Nephron progenitor cell (in vitro differentiated cells): Measurements from ENCODE around the gene CNEP1R1.

Experiments used
- DNase-seq: peaks from one replicate; pipeline ENCODE4 v3.0.0; 2021
- H3K27ac Mint-ChIP-seq: 2 replicates; pipeline ENCODE4 v1.8.0; 2021; ENCODE audit warnings: mild to moderate bottlenecking, moderate library complexity, mixed read lengths
- H3K27me3 Mint-ChIP-seq: 2 replicates; pipeline ENCODE4 v1.8.0; 2021; ENCODE audit warnings: mild to moderate bottlenecking, low read depth, mixed read lengths; ENCODE audit not compliant: poor library complexity
- H3K36me3 Mint-ChIP-seq: 2 replicates; pipeline ENCODE4 v1.8.0; 2021; ENCODE audit warnings: low read depth, mixed read lengths
- H3K4me1 Mint-ChIP-seq: 2 replicates; pipeline ENCODE4 v1.8.0; 2021; ENCODE audit warnings: mixed read lengths
- H3K4me3 Mint-ChIP-seq: 2 replicates; pipeline ENCODE4 v1.8.0; 2021; ENCODE audit warnings: mild to moderate bottlenecking, moderate library complexity, mixed read lengths
- H3K9me3 Mint-ChIP-seq: 2 replicates; pipeline ENCODE4 v1.8.0; 2021; ENCODE audit warnings: mild to moderate bottlenecking, moderate library complexity, mixed read lengths
- TF ChIP-seq, protein P1 (sequence below): fragments of 200-600 bp; sonication (generic); IDR thresholded peaks from 2 replicates; pipeline ENCODE4 v1.5.0; 2021; ENCODE audit warnings: antibody characterized with exemption

The CNEP1R1 gene

DNA sequence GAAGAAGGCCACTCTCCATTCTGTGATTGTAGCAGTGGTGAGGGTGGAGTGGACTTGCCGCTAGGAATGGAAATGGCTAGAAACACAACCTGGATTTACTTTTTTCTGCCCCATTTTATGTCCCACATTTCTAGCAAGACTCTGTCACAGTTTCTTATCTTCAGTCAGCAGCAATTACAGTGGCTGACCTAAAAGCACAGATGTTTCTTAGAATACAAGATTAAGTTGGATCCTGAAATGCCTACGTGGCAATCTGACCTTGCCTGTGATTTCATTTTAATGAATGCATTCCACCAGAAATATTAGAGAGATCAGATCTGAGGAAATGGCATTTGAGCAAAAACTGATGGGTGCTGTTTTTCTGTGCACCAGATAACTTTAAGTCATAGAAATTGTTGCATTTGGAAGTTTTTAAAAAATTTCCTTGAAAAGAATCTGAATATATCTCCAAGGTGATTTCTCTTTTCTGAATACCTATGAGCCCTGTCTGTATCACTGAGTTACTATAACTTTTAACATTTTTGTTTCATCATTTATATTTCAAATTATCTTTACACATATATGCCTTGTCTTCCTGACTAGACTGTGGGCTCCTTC, 46.1 kb downstream of the CNEP1R1 start:
- H3K36me3 Mint-ChIP-seq = peaks cover 20% of the 10 kb centered on the region
- H3K4me3 Mint-ChIP-seq = no peak overlapping the region
- no peaks in the 10 kb centered on the region for H3K9me3 Mint-ChIP-seq
- DNase-seq = no peak
- H3K27ac Mint-ChIP-seq = no peak overlapping the region
- TF ChIP-seq, protein P1, sequence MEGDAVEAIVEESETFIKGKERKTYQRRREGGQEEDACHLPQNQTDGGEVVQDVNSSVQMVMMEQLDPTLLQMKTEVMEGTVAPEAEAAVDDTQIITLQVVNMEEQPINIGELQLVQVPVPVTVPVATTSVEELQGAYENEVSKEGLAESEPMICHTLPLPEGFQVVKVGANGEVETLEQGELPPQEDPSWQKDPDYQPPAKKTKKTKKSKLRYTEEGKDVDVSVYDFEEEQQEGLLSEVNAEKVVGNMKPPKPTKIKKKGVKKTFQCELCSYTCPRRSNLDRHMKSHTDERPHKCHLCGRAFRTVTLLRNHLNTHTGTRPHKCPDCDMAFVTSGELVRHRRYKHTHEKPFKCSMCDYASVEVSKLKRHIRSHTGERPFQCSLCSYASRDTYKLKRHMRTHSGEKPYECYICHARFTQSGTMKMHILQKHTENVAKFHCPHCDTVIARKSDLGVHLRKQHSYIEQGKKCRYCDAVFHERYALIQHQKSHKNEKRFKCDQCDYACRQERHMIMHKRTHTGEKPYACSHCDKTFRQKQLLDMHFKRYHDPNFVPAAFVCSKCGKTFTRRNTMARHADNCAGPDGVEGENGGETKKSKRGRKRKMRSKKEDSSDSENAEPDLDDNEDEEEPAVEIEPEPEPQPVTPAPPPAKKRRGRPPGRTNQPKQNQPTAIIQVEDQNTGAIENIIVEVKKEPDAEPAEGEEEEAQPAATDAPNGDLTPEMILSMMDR = no peak
- H3K27me3 Mint-ChIP-seq = peaks cover 5% of the 10 kb centered on the region
- H3K4me1 Mint-ChIP-seq = peaks cover 29% of the 10 kb centered on the region

DNA sequence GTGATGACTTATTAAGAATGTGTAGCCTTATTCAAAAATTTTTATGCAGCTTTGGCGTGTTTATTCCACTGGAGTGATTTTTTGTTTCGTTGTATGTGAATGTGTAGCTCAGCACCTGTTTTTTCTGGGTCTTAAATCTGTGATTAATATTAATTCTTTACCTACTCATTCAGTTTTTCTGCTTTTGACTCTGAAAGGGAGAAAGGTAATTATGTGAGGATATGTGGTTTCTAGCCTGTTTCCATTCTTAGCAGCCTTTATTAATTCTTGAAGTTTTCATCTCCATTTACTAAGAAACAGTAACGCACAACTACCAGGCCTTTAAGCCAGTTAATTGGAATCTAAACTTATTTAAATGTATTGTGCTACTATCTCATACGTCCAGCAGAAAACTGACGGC, 47.7 kb downstream of the CNEP1R1 start:
- DNase-seq = no peak
- TF ChIP-seq, protein P1 = no peak
- no peak overlapping the region for H3K4me3 Mint-ChIP-seq
- no peaks in the 10 kb centered on the region for H3K9me3 Mint-ChIP-seq
- peaks cover 16% of the 10 kb centered on the region for H3K4me1 Mint-ChIP-seq
- peaks cover 5% of the 10 kb centered on the region for H3K27me3 Mint-ChIP-seq
- H3K36me3 Mint-ChIP-seq = peaks cover 31% of the 10 kb centered on the region
- H3K27ac Mint-ChIP-seq = peak overlapping the region; percentile 89

DNA sequence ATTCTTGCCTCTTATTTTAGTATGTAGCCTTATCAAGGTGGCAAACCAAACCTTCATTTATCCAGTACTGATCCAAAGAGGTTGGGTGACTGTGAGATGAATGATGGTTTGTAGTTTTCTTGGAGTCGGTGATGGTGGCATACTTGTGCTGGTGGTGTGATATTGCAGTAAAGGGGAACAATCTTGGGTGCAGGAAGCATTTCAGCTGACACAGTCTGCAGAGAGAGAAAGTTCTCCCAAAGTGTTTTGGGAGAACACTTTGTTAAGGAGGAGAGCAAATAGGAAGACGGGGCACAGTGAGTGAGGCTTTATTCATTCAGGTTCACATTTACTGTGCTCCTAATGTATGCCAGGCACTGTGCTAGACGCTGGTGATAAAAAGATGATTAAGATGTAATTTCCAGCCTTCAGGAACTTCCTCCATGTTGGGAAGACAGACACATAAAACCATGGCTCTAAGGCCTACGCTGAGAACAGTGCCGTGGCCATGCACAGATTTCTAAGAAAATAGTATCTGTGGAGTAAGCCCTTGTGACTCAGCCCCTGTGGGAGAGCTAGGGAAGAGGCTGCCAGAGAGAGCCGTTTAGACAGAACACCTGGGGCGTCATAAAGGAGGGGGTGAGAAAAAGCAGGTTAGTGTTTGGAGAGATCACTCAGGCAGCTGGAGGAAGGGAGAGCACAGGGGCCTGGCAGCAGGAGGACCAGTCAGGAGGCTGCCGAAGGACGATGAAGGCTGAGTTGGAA, 54.5 kb downstream of the CNEP1R1 start:
- H3K4me1 Mint-ChIP-seq = no peaks in the 10 kb centered on the region
- peaks cover 5% of the 10 kb centered on the region for H3K27me3 Mint-ChIP-seq
- no peaks in the 10 kb centered on the region for H3K9me3 Mint-ChIP-seq
- H3K36me3 Mint-ChIP-seq = peaks cover 62% of the 10 kb centered on the region
- DNase-seq = no peak
- no peak overlapping the region for H3K4me3 Mint-ChIP-seq
- TF ChIP-seq, protein P1 = no peak
- peak overlapping the region; percentile 17 for H3K27ac Mint-ChIP-seq

DNA sequence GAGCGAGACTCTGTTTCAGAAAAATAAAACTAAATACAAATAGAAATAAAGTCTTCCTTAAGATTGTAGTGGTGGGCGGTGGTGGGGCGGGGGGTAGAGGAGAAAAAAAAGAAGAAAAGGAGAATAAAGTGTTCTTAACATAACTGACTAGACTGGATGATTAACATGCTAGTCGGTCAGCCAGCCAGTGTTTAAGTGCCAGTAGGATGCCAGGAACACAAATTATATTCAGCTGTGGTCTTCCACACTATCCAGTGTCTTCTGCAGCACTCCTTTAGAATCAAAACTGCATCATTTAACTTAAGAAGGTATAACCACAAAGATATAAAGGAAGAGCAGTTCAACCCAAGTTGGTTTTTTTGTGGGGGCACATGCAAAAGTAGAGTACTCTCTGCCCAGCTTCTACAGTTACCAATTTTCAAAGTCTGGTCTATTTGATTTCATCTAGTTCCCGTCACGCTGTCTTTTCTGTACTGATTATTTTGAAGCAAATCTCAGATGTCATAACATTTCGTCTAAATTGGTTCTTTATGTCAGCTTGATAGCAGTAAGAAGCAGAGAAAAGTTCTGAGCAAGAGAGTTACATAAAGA, 56.5 kb downstream of the CNEP1R1 start:
- no peaks in the 10 kb centered on the region for H3K4me1 Mint-ChIP-seq
- TF ChIP-seq, protein P1 = no peak
- peaks cover 7% of the 10 kb centered on the region for H3K27me3 Mint-ChIP-seq
- no peak overlapping the region for H3K4me3 Mint-ChIP-seq
- H3K27ac Mint-ChIP-seq = no peak overlapping the region
- H3K36me3 Mint-ChIP-seq = peaks cover 64% of the 10 kb centered on the region
- no peaks in the 10 kb centered on the region for H3K9me3 Mint-ChIP-seq
- no peak for DNase-seq

DNA sequence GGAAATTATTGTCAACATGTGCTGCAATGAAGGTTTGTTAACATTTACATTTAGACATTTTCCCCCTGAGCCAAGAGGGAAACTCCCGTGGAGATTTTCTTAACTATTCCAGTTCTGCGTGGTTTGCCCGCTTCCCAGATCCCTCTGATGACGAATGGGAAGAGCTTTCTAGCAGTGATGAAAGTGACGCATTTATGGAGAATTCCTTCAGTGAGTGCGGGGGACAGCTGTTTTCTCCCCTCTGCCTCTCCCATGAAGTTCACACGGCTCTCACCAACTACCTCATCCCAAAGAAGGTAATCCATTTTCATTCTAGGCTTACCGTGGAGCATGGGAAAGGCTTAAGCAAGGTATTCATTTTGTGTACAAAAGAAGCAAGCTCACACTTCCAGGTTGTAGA, 59.0 kb downstream of the CNEP1R1 start:
- no peak for DNase-seq
- Mint-ChIP-seq H3K27ac (peak overlapping the region; percentile 8), H3K4me3 (no peak overlapping the region), H3K36me3 (peaks cover 57% of the 10 kb centered on the region), H3K4me1 (no peaks in the 10 kb centered on the region), H3K27me3 (peaks cover 7% of the 10 kb centered on the region), H3K9me3 (no peaks in the 10 kb centered on the region)
- TF ChIP-seq, protein P1 = no peak
